Activated CD8-positive, alpha-beta memory T cell treated with anti-CD3 and anti-CD28 coated beads for 4 hours (primary cell): ENCODE results near the gene ADRM1.

Experiments used
- DNase-seq, 2 donors: peaks; one replicate each; pipeline ENCODE4 v3.0.0-alpha.2; 2020; ENCODE audit warnings: low read depth in 2 of 2

Gene ADRM1

DNA sequence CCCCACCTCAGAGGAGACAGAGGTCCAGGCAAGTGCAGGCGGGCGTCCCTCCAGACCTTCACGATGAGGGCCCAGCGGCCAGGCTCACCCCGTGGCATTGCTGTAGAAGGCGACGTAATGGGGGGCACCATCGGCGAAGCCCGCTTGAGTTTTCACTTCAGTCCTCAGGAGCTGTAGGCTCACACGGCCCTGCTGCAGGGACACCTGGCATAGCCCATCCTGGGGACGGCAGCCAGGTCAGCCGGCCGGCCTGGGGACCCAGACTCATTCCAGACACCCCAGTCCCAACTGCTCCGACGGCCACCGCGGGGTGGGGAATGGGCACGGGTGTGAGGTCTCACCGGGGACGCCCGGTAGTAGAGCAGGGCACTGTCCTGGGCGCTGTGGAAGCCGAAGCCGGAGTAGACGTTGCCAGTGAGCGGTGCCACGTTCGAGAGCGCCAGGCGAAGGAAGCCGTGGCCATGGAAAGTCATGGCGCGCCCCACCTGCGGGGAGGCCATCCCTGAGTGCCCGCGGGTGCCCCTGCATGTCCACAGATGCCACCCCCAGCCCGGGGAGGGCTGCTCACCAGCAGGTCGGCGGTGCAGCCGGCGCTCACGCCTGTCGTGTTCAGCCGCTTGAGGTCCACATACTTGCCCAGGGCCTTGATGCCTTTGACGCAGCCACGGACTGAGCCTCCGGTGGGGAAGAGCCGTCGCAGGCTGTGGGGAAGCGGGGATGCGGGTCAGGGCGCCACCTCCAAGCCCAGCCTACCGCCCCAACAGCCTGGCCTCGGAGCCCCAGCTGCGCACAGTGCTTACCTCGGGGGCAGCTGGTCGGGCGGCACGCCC, 9.2 kb downstream of the ADRM1 start:
- DNase-seq: no peak

DNA sequence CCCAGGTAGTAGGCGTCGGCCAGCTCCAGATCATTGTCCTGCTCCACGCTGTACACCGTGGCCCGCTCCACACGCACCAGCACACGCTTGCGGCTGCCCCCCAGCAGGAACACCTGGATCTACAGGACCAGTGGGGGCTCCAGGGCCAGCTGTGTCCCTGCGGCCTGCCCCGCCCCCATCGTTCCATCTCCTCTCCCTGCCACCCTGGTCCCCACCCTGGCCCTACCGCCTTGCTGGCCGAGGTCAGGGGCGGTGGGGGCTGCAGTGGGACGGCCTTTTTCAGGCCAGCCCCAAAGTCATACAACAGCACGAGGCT, 9.8 kb downstream of the ADRM1 start:
- DNase-seq: no peak

DNA sequence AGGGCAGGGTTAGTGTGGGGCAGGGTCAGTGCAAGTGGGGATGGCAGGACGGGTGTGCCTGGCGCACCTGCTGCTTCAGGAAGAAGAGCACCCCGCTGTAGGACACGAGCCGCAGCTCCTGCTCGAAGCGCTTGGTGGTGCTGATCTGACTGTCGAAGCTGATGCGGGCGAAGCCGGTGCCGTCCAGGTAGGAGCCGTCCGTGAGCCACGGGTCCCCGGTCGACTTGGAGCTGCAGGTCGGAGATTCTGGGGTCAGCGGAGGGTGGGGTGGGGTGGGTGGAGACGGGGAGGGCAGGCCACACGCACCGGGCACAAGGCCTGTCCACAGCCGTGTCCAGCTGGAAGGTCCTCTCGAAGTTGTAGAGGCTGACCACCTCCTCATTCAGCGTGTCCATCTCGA, 10.2 kb downstream of the ADRM1 start:
- DNase-seq: no peak

DNA sequence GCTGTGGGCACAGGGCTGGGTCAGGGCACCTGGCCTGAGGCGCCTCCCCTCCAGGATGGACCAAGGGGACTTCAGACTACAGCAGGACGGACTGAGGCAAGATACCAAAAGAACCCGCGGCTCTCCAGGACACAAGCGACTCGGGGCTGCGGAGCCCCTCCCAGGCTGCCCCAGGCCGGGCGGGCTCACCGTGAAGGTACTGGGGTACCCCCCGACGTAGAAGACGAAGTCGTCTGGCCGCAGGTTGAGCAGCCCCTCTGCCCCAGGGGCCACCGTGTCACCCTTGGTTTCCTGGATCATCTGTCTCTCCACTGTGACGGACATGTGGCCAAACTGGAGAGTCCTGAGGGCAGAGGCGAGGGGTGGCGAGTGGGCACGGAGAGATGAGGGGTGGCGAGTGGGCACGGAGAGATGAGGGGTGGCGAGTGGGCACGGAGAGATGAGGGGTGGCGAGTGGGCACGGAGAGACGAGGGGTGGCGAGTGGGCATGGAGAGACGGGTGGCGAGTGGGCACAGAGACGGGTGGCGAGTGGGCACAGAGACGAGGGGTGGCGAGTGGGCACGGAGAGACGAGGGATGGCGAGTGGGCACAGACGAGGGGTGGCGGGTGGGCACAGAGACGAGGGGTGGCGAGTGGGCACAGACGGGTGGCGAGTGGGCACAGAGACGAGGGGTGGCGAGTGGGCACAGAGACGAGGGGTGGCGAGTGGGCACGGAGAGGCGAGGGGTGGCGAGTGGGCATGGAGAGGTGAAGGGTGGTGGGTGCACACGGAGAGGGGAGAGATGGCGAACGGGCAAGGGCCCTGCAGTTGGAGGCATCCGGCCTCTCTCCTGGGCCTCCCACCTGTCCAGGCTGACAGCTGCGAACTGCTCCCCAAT, 10.9 kb downstream of the ADRM1 start:
- DNase-seq: no peak

DNA sequence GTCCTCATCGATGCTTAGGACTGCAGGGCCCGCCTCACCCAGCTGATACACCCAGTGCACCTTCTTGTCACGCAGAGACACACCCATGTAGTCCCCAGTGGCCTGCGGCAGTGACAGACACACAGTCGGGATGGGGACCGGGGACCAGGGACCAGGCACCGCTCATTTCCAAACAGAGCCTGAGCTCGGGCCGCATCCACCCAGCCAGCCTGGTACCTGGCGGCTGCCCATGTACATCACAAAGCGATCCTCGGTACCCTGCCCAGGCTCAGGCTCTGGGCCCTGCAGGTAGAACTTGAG, 11.5 kb downstream of the ADRM1 start:
- DNase-seq: no peak

DNA sequence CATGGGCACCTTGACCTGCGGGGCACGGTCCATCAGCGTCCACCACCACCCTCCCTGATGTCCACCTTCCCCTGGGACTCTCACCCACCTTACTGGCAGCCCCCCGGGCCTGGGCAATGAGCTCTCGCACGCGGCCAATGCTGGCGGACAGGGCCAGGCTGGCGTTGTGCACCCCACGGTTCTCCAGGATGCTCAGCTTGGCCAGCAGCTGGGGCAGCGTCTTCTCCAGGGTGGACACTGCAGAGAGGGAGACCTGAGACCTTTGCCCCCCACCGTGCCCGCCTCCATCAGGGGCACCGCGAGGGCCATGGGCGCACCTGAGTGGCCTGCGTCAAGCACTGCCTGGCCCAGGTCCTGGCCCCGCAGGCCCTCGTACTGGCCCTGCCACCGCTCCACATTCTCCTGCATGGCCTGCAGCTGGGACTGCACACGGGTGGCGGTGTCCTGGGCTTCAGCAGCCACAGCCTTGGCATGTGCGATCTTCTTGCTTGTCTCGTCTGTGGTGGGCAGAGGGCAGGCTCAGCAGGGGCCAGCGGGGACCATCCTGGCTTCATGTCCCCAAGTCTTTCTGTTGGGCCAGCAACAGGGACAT, 12.0 kb downstream of the ADRM1 start:
- DNase-seq: no peak

DNA sequence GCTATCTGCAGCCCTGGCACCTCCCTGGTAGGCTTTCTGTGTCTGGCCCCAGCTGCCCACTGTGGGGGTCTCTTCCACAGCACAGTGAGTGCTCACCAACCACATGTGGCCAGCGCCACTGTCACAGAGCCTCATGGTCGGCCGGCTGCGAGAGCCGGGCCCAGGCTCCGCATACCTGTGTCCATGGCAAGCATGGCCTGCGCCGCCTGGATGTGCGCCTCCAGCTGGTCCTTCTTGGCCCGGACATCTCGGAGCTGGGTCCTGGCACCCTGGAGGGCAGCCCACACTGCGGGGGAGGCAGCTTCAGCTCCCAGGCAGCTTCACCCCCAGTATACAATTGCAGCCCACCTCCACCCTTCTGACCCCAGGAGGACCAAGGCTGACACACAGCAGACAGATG, 13.0 kb downstream of the ADRM1 start:
- DNase-seq: no peak

DNA sequence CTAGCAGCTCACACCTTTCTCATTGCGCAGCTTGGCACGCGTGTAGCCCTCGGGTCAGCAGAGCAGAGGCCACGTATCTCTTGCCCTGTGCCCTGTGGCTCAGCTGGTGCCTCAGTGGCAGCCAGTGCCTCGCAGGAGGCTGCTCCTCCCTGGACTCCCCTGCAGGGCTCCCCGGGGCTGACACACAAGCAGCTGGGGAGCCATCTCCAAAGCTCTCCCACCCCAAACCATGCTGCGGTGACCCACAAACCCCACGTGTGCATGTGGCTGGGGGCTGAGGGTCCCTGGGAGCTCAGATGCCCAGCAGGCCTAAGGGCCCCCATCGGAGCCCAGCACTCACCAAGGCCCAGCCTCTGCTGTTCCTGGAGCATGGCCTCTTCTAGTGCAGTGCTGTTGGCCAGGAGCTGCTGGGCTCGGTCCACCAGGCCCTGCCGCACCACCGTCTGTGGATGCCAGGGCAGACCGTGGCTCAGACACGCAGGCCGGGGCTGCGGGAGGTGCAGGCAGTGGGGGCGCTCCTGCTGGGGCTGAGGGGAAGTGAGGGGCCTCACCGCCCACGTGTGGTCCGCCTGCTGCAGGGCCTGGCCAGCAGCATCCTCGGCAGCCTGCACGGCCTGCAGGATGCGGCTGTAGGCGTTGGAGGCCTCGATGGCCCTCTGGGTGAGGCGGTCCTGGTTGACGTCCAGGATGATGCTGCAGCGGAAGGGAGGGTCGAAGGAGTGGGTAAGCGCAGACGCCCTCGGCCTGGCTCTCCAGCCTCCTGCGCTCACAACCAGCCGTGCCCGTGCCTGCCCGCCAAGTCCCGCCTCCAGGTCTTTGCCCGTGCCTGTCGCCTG, 13.8 kb downstream of the ADRM1 start:
- no peak for DNase-seq

DNA sequence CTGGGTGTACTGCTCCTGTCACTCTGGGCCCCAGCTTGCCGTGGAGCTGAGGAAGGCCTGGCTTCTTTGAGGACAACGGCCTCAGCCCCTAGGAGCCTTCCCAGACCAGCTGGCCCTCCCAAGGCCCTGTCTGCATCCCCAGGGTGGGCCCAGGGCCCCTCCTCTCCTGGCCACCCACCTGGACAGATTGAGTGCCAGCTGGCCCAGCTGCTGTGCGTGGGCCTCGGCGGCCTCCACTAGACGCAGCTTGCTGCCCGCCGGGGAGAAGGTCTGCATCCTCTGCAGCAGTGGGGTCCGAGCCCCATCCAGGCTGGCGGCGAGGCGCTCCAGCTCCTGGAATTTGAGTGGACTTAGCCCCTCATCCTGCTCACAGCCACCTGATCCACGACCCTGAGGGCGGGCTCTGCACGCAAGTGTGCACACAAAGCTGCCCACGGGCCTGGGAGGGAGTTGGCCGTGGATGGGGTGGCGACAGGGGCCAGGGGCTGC, 14.4 kb downstream of the ADRM1 start:
- no peak for DNase-seq

DNA sequence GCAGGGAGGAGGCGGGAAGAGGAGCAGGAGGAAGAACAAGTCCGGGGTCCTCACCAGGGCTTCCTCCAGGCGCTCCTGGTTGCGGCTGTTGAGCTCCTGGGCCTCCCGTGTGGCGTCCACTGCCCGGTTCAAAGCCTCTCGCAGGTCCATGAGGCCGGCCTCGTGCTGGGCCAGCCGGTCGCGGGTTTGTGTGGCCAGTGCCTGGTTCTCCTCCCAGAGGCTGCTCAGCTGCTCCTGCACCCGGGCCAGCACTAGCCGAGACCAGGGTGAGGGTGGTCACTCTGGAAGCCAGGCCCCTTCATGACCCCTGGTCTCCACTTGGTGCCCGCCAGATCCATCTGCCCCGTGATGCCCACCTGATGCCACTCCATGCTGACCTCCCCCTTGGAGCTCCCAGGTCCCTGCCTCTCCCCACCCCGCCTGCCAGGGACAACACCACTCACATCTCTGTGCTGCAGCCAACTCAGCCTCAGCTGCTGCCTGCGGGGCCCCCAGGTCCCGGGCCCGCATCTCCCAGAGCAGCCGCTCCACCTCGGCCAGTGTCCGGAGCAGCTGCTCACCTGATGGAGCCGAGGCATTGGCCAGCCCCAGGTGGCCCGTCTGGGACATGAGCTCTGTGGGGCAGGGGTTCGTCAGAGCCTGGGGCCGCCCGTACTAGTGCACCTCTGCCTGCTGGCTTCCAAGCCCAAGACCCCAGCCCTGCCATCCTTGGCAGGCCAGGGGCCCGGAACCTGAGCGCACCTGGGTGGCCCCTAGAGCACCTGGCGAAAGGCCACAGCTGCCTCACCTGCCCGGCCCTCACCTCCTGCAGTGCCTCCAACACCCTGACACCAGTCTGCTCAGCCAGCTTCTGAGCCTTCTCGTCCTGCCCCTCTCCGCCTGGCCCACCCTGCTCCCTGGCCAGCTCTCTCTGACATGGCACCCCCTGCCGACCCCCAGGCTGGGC, 15.9 kb downstream of the ADRM1 start:
- DNase-seq: no peak

DNA sequence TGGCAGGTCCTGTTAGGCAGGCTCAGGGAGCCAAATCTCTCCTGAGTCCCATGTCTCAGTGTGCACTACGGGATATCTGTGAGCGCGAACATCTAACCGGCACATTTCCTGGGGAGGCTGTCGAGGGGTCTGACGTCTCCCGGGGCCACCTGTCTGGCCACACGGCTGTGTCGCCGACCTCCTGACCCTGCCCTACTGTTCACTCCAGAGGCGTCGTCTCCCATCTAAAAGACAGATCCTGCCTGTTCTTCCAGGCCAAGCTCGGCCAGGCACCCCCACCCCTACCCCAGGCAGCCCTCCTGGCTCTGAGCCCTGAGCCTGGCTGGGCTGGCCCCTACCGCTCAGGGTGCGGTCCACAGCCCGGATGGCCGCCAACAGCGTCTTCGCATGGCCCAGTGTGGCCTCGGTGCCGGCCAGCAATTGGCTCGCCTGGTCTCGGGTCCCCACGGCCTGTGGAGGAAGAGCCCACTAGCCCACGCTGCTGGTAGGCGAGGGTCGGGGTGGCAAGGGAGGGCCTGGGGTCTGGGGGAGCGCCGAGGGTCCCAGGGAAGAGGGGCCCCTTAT, 16.6 kb downstream of the ADRM1 start:
- DNase-seq: no peak

DNA sequence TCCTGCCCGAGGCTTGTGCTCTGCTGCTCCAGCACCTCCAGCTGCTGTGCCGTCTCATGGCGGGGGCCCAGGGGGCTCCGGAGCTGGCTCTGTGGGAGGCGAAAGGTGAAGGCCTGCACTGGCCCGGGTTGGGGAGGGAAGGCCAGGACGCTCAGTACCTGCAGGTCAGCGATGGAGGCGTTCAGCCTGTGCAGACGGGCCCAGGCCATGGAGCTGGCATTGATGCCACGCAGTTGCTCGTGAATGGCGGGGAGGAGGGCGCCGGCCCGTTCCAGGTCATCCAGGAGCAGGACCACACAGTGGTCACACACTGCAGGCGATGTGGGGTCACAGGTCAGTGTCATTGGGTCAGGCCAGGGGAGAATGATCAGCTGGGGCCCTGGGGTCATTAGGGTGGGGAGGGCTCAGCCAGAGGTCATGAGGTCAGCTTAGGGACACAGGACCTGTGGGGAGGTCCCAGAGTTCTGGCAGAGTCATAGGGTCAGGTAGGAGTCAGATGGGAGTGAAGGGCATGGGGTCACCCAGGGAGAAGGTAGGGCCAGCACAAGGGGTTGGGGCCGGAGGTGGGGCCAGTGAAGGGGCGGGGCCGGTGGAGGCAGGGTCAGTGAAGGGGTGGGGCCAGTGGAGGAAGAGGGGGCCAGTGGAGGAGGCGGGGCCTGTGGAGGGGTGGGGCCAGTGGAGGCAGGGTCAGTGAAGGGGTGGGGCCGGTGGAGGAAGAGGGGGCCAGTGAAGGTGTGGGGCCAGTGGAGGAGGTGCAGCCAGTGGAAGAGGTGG, 18.0 kb downstream of the ADRM1 start:
- no peak for DNase-seq

DNA sequence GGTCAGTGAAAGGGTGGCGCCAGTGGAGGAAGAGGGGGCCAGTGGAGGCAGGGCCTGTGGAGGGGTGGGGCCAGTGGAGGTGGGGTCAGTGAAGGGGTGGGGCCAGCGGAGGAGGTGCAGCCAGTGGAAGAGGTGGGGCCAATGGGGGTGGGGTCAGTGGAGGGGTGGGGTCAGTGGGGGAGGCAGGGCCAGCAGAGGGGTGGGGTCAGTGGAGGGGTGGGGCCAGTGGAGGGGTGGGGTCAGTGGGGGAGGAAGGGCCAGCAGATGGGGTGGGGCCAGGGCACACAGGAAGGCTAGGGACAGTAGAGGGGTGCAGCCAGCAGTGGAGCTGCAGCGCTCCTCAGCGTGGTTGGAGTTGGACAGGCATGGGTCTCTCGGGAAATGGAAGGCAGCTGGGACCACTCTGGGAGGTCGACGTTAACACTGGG, 18.7 kb downstream of the ADRM1 start:
- no peak for DNase-seq

DNA sequence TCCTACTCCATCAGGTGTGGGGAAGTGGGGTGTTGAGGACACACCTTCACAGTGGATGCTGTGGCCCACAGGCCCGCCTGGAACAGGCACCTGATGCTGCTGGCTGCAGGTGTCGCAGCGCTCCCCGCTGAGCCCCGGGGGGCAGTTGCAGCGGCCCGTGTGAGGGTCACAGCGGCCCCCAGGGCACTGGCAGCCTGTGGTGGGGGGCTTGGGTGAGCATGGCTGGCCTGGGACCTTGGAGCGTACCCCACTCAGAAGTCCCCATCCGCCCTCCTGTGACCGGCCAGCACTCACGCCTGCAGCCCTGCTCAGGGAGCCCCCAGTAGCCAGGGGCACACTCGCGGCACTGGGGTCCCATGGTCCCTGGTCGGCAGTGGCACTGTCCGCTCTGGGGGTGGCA, 19.2 kb downstream of the ADRM1 start:
- DNase-seq: no peak

DNA sequence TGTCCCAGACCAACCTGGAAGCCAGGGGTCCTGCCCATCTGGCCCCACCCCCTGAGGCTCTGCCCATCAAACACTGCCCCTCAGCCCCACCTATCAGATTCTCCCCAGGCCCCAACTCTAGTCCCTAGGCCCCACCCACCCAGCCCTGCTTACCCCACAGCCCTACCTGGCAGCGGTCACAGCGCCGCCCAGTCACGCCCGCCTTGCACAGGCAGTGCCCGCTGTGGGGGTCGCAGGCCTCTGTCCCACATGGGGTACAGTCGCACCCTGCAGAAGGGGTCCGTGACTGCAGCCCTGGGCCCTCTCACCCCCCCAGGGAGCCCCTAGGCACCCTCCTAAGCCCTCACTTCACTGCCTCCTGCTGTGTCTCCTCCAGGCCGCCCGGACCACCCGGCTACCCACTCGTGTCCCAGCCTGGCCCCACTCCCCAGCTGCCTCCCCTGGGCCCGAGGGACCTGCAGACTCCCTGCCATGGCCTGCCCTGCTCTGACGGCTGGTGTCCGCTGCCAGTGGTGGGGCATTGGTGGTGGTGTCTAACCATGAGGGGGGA, 19.8 kb downstream of the ADRM1 start:
- DNase-seq: no peak

DNA sequence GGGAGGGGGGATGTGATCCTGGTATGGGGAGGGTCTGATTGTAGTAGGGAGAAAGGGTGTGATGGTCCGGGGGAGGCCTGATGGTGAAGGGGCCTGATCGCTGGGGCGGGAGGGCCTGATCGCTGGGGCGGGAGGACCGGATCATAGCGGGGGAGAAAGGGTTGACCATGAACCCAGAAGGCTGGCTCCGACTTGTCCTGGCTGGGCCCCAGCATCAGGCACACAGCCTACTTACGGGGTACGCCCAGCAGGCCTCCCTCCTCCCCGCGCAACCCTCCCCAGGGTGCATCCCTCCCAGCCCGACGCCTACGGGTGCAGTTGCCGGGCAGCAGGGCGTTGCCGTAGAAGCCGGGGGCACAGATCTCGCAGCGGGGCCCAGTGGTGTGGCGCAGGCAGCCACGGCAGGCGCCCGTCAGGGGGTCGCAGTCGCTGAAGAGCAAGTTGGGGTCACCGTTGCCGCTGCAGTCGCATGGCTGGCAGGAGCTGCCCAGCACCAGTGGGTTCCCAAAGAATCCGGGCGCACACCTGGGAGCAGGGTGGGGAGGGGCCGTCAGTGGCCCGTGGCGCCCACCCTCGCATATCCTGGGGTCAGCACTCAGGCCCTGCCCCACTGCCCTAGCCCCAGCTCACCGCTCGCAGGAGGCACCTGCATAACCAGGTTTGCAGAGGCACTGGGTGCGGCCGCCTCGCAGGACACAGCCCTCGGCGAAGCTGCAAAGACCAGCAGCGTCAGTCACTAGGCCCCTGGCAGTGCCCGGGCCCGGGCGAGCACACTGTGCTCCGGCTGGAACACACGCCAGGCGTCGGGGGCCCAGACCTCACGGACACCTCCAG, 20.6 kb downstream of the ADRM1 start:
- no peak for DNase-seq

DNA sequence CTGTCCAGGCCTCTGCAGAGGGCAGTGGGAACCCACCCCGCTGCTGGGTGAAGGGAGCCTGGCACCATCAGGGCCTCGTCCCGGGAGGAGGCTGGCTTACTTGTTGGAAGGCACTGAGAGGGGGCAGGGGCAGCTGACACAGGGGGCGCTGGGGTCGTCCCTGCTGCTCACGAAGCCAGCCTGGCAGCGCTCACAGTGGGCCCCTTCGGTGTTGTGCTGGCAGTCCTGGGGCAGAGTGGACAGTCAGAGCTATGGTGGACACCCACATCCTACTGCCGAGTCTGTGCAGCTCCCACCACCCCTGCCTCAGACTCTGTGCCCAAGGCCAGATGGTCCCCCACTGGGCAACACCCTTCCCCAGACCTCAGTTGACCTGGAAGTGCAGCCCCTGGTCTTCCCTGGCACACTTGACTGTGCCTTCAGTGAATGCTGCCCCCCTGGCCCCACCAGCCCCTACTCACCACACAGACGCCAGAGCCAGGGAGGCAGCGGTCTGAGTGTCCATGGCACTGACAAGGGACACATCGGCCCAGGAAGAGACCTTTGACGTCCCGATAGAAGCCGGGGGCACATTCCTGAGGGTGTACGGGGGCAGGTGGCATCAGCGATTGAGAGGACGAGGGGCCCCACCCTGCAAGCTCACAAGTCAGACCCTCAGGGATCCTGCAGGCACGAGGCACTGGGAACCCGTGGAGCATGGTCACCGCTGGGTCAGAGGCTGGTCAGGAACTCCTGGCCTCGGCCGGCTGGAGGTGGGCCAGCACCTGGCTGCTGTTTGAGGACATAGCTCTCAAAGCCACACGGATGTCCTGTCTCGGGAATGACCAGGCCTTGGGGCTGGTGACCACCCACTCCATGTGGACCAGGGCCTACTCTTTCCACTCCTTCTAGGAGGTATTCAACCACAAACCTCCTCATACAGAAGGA, 21.4 kb downstream of the ADRM1 start:
- no peak for DNase-seq
